Amygdala (tissue), 56 donors: ENCODE data around the gene SLC11A1.

Experiments used
- DNase-seq, 56 donors: peaks; one replicate each; lab custom pipeline; 2025; lab: John Stamatoyannopoulos, UW

SLC11A1 gene

DNA sequence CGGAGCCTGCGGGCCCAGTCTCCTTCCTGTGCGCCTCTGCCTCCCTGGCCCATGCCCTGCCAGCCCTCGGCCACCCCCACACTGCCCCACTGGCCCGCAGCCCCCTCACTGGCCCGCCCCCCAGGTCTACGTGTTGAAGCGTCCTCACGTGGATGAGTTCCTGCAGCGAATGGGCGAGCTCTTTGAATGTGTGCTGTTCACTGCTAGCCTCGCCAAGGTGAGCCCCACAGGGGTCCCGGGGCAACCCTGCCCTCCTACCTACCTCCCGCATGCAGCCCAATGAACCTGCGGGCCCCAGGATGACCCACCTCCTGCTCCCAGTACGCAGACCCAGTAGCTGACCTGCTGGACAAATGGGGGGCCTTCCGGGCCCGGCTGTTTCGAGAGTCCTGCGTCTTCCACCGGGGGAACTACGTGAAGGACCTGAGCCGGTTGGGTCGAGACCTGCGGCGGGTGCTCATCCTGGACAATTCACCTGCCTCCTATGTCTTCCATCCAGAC lies 20.9 kb downstream of the SLC11A1 start:
- DNase-seq: no peak

DNA sequence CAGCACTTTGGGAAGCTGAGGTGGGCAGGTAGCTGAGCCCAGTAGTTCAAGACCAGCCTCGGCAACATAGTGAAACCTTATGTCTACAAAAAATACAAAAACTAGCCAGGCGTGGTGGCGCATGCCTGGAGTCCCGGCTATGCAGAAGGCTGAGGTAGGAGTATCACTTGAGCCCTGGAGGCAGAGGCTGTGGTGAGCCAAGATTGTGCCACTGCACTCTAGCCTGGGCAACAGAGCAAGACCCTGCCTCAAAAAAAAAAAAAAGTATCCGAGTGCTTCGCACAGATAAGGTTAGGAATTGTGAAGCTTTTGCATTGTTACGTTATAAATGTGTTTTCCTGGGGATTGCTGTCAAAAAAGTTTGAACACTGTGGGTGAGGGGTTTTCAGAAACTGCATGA lies 21.7 kb downstream of the SLC11A1 start:
- no peak for DNase-seq

DNA sequence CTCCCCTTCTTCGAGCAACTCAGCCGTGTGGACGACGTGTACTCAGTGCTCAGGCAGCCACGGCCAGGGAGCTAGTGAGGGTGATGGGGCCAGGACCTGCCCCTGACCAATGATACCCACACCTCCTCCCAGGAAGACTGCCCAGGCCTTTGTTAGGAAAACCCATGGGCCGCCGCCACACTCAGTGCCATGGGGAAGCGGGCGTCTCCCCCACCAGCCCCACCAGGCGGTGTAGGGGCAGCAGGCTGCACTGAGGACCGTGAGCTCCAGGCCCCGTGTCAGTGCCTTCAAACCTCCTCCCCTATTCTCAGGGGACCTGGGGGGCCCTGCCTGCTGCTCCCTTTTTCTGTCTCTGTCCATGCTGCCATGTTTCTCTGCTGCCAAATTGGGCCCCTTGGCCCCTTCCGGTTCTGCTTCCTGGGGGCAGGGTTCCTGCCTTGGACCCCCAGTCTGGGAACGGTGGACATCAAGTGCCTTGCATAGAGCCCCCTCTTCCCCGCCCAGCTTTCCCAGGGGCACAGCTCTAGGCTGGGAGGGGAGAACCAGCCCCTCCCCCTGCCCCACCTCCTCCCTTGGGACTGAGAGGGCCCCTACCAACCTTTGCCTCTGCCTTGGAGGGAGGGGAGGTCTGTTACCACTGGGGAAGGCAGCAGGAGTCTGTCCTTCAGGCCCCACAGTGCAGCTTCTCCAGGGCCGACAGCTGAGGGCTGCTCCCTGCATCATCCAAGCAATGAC lies 22.4 kb downstream of the SLC11A1 start:
- DNase-seq: no peak

DNA sequence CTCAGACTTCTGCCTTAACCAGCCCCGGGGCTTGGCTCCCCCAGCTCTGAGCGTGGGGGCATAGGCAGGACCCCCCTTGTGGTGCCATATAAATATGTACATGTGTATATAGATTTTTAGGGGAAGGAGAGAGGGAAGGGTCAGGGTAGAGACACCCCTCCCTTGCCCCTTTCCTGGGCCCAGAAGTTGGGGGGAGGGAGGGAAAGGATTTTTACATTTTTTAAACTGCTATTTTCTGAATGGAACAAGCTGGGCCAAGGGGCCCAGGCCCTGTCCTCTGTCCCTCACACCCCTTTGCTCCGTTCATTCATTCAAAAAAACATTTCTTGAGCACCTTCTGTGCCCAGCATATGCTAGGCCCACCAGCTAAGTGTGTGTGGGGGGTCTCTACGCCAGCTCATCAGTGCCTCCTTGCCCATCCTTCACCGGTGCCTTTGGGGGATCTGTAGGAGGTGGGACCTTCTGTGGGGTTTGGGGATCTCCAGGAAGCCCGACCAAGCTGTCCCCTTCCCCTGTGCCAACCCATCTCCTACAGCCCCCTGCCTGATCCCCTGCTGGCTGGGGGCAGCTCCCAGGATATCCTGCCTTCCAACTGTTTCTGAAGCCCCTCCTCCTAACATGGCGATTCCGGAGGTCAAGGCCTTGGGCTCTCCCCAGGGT lies 23.1 kb downstream of the SLC11A1 start:
- DNase-seq: no peak

DNA sequence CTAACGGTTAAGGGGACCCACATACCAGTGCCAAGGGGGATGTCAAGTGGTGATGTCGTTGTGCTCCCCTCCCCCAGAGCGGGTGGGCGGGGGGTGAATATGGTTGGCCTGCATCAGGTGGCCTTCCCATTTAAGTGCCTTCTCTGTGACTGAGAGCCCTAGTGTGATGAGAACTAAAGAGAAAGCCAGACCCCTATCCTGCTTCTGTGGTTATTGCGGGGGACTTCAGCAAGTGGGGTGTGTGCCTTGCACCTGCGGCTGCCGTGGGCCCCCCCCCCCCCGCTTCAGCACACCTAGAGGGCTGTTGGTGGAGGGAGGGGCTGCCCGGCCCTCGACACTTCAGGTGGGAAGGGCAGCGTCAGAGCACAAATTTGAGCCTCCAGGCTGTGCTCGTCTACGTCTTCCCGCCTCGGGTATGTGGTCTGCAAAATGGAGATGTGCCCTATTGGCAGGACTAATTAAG lies 23.7 kb downstream of the SLC11A1 start:
- peak in 1 of 56 donors; percentile 60 for DNase-seq

DNA sequence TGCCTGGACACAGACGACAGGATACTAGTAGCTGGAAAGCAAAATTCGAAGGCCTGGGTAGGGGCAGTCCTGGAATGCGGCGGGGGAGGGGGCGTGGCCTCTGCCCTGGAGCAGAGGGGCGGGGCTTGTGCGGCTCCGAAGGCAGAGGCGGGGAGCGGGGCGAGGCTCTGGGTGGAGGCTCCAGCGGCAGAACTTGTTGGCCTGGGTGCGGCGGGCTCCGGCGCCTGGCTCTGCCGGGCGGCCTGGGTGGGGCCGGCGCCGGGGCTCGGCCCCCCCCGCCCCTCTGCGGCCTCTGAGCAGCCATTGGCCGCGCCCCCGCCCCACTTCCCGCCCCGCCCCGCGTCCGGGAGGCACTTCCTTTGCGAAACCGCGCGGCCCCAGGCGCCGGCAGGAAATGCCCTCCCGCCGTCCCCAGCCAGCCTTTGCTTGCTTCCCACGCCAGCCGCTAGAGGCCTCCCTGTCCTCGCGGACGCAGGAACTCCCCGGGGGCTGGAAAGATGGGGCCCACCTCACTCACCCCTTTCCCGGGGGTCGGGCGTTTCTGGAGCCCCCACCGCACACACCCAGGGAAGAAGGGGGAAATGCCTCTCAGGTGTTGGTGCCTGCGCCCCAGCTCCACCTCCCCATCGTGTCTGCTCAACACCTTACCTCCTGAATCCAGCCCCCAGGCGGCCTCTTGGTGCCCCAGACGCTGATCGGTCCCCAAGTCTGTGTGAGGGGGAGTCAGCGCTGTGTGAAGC lies 24.3 kb downstream of the SLC11A1 start:
- peak; percentile 74 to 99 (median 94) for DNase-seq

DNA sequence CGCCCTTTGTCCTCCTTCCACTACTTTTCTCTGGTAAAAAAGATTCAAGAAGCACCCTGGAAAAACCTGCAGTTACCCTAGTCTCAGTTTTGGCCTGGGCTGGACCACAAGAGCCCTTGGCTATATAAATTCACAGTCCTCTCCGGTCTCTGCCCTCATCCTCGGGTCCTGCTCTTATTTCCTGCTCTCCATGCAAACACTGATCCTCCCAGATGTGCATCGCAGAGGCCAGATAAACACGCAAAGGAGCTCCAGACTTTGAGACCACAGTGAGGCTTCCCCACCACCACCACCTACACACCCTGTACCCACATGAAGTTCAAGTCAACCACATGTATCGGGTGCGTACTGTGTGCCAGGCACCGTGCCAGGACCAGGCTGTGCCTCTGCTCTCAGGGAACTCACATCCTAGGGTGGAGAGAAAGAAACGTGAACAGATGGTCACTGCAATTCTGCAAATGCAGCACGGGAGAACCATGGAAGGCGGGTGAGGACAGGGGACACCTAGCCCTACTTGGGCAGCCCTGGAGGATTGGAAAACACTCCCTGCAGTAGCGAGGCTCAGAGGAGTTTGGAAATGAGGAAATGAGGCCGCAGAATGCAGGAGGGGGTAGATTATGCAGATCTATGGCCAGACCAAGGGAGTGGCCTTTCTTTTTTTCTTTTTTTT lies 25.0 kb downstream of the SLC11A1 start:
- peak in 29 of 56 donors; percentile 15 to 67 (median 46) for DNase-seq

DNA sequence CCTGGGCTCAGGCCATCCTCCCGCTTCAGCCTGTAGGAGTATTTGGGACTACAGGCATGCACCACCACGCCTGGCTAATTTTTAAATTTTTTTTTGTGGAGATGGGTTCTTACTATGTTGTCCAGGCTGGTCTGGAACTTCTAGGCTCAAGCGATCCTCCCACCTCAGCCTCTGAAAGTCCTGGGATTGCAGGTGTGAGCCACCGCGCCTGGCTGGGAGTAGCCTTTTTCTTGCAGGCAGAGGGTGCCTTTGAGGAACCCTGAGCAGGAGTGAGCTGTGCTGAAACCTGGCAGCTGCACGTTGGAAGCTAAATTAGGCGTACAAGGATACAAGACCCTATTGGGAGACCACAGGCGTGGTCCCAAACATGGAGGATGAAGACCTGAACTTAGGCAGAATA lies 25.6 kb downstream of the SLC11A1 start:
- no peak for DNase-seq

DNA sequence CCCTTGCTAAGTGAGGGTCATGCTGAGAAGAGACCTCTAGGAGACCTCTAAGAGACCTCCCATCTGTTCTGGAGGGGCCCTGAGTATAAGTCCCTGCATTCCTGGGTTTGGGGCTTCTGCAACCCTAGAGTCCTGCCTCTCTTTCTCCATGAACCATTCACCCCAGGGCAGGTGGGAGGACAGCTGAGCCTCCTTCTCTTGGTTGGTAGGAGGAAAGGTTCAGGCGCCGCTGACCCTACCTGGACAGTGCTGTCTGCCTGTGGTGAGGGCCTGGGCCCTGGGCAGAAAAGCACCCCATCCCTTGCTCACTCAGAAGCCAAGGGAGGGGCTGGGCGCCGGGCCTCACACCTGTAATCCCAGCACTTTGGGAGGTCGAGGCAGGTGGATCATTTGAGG lies 36.2 kb downstream of the SLC11A1 start:
- no peak for DNase-seq

DNA sequence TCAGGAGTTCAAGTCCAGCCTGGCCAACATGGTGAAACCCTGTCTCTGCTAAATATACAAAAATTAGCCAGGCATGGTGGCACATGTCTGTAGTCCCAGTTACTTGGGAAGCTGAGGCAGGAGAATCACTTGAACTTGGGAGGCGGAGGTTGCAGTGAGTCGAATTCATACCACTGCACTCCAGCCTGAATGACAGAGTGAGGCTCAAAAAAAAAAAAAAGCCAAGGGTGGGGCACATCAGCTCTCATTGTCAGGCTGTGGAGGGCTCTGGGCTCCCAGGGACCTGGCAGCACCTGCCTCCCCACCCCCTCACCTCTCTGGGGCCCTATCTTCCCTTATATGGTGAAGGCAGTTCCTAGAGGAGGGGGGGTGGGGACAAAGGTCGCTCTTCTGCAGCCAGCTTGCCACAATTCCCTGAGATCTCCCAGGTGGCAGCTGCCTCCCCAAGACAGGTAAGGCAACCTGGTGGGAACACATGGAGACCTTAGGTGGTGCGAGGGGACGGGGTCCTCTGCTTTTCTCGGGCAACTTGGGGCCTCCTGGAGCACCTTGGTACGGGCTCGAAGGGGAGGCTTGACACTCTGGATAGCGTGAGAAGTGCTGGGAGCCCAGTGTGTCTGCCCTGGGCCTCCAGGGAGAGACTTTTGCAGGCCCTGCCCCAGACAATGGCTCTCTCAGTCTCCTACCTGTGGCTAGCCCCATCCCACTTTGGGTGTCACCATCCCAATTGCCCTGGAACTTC lies 36.8 kb downstream of the SLC11A1 start, which contains the start of gene VIL1:
Gene VIL1 (plus strand): TSS at position 407 of the 742 bp plus-strand sequence. CDS start 4,656 bp downstream, outside the sequence.
- no peak for DNase-seq

DNA sequence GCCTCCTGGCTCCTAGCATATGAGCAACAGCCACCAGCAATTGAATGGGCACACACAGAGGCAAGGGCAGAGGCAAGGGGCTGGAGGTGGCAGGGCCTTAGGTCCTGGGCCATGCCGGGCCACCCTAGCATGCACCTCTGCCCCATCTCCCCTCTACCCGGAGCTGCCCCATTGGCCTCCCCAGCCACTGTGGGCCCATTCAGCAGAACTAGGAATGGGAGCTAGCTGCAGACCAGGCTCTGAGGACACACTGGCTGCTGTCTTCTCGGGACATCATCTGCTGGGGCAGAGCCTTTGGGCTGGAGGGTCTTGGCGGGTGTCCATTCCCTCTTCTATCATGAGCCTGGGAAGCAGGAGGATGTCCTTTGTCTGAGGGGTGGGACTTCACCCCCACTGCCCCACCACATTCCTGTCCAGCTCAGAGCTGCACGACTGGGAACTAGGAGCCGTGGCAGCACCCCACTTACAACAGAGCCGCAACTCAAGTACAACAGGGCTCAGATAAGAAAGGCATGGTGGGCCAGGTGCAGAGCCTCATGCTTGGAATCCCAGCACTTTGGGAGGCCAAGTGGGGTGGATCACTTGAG lies 37.6 kb downstream of the SLC11A1 start:
- no peak for DNase-seq

DNA sequence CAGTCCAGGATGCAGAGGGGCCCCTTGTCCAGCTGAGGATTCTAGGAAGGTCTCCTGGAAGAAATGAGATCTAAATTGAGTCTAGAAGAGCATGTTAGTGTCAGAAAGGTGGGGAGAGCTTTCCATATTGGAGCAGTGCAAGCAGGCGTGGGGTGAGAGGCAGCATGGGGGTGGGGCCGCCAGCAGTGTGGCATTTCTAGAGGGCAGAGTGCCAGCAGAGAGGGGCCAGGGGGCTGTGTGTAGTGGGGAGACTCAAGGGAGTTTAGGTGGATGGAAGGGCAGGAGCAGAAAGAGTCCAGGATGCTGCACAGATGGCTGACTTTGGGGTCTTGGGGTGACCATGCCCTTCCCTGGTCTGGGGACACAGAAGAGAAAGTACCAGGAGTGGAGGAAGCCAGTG lies 39.0 kb downstream of the SLC11A1 start:
- DNase-seq: no peak

DNA sequence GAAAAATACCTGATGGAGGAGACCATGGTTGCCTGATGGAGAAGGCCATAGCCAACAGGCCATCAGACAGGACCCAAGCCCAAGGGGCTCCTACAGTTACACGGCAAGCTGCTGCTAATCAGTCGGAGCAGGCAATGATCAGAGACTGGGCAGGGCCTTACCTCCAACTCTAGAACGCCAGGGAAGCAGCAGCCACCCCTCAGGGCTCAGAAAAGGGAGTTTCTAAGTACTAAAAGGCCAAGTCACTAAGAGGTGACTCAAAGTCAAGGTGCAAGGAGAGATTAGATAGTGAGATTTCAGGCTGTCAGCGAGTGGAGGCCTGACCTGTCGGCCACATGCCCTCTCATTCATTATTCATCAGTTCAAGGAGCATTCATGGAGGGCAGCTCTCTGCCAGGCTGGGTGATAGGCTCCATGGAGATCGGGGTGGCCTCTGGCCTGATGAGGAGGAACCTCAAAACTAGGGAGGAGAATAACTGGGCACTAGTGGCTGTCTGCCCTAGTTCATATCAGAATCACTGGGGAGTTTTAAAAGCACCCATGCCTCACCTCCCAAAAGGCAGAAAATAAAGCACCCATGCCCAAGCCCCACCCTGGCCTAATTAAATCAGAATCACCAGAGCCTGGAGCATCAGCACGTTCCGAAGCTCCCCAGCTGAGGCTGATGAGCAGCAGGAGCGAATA lies 40.5 kb downstream of the SLC11A1 start:
- no peak for DNase-seq

DNA sequence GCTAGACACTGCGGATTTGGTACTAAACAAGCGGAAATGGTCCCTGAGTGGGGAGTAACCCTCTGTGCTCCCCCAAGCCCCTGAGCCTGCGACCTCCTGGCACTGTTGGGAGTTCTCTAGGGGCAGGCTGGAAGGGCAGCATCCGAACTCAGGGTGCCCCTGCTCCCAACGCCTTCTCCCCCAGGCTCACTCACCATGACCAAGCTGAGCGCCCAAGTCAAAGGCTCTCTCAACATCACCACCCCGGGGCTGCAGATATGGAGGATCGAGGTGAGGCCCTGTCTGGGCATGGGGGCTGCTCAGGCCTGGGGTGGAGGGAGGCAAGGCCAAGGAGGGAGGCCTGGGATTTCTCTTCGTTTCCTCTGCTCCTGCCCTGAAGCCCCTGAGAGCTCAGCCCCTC lies 41.5 kb downstream of the SLC11A1 start:
- no peak for DNase-seq

DNA sequence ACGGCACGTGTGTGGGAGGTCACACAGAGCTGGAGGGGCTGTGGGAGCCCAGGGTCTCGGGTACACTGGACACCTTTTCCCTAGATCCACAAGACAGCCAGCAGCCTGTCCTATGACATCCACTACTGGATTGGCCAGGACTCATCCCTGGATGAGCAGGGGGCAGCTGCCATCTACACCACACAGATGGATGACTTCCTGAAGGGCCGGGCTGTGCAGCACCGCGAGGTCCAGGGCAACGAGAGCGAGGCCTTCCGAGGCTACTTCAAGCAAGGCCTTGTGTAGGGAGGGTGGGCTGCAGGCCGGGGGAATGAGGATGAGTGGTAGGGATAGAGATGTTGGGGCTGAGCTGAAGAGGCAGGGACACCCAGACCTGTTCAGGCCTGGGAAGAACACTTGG lies 43.5 kb downstream of the SLC11A1 start:
- no peak for DNase-seq

DNA sequence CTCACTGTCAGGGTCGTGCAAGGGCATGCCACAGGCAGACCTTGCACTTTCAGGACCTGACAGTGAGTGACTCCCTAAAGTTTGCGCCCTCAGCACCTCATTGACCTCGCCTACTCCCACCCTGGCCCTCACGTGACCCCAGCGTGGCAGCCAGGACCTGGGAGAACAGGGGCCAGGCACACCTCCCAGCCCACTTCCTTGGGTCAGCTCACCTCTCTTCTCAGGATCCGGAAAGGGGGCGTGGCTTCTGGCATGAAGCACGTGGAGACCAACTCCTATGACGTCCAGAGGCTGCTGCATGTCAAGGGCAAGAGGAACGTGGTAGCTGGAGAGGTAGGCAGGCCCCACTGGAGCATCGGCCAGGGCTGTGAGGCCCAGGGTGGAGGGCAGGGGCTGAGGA lies 45.7 kb downstream of the SLC11A1 start:
- no peak for DNase-seq

DNA sequence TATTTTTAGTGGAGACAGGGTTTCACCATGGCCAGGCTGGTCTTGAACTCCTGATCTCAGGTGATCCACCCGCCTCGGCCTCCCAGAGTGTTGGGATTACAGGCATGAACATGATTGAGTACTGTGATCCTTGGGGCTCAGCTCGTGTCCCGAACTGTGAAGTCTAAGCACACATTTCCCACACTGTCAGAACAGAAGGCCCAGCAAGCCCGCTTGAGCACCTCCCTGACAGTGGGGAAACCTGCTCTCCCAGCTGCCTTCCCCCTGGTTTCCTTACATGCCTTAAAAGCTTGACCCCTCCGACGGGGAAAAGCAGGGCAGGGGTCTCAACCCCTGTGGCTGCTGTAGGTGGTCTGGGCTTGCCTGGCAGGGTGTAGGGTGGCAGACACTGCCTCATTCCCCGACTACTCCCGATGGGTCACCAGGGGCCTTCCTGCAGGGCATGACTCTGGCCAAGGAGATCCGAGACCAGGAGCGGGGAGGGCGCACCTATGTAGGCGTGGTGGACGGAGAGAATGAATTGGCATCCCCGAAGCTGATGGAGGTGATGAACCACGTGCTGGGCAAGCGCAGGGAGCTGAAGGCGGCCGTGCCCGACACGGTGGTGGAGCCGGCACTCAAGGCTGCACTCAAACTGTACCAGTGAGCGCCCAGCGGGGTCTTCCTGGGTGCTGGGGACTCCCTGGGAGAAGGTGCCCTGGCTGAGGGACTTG lies 46.9 kb downstream of the SLC11A1 start:
- DNase-seq: no peak
